Muscle layer of duodenum (tissue), 2 donors: ENCODE measurements around the gene LGR6.

Experiments
- H3K27ac ChIP-seq: one replicate; pipeline ENCODE4 v1.7.0; 2013; ENCODE audit warnings: mild to moderate bottlenecking, low read length
- H3K27me3 ChIP-seq: one replicate; pipeline ENCODE4 v1.7.0; 2013; ENCODE audit warnings: low read depth, mild to moderate bottlenecking, control low read depth, low read length
- H3K36me3 ChIP-seq, 2 donors: one replicate each; pipeline ENCODE4 v1.7.0; 2013; ENCODE audit warnings: low read length in 2 of 2, control low read depth in 1 of 2, mild to moderate bottlenecking in 1 of 2; ENCODE audit not compliant: insufficient read depth in 2 of 2, control insufficient read depth in 1 of 2
- H3K4me1 ChIP-seq, 2 donors: one replicate each; pipeline ENCODE4 v1.7.0; 2013; ENCODE audit warnings: low read length in 2 of 2, mild to moderate bottlenecking in 2 of 2, control low read depth in 1 of 2, moderate library complexity in 1 of 2; ENCODE audit not compliant: insufficient read depth in 2 of 2, control insufficient read depth in 1 of 2
- H3K4me3 ChIP-seq, 2 donors: one replicate each; pipeline ENCODE4 v1.7.0; 2013; ENCODE audit warnings: low read length in 2 of 2, low read depth in 1 of 2, mild to moderate bottlenecking in 1 of 2
- H3K9me3 ChIP-seq, 2 donors: one replicate each; pipeline ENCODE4 v1.7.0; 2013; ENCODE audit warnings: low read length in 2 of 2, control low read depth in 1 of 2, mild to moderate bottlenecking in 1 of 2; ENCODE audit not compliant: control insufficient read depth in 1 of 2
- donor health status: healthy.

LGR6 gene

GRCh38 chr1:202268032-202268431 lies 74.4 kb downstream of the LGR6 start:
- Histone ChIP-seq H3K27ac (no peak overlapping the region), H3K4me3 (no peak overlapping the region), H3K36me3 (no peaks in the 10 kb centered on the region), H3K27me3 (no peaks in the 10 kb centered on the region), H3K9me3 (no peaks in the 10 kb centered on the region), H3K4me1 (no peaks in the 10 kb centered on the region)

- no peaks in the 10 kb centered on the region for H3K36me3 ChIP-seq
- no peaks in the 10 kb centered on the region for H3K27me3 ChIP-seq
- no peaks in the 10 kb centered on the region for H3K9me3 ChIP-seq
- no peaks in the 10 kb centered on the region for H3K4me1 ChIP-seq
- no peak overlapping the region for H3K4me3 ChIP-seq
- no peak overlapping the region for H3K27ac ChIP-seq
Measured at GRCh38 chr1:202268817-202269216, 75.2 kb downstream of the LGR6 start.

GRCh38 chr1:202270871-202271326 lies 77.3 kb downstream of the LGR6 start:
- Histone ChIP-seq H3K9me3 (no peaks in the 10 kb centered on the region), H3K36me3 (no peaks in the 10 kb centered on the region), H3K4me3 (no peak overlapping the region), H3K27me3 (no peaks in the 10 kb centered on the region), H3K27ac (no peak overlapping the region), H3K4me1 (no peaks in the 10 kb centered on the region)

DNA sequence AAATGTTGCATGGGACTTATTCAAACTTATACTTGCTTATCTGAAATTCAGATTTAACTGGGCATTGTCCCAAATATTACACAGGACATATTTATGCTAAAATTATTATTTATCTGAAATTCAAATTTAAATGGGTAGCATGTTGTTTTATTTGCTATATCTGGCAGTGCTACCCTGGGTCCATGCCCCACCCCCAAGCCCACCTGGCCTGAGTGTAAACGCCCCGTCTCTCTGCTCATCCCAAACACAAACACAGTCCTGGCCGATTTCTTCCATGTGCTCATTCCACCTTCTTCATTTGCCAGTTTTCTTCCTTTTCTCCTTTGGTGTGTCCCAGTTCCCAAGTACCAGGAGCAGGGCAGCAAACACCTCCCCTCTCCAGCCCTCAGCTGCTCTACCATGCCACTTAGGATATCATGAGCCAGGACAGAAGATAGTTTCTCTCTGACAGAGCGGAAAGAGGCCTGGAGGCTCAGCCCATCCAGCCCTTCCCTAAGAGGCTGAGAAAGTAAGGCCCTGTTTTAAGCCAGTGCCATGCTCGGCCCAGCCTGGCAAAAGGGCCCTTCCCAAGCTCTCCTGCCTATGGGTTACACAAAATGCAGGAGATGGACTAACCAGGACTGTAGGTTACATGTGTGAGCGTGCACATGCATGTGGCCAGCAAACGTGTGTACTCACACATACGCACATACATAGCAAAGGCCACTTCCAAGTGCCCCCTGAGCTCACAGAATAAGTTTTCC lies 78.7 kb downstream of the LGR6 start:
- Histone ChIP-seq H3K27me3 (no peaks in the 10 kb centered on the region), H3K9me3 (no peaks in the 10 kb centered on the region), H3K4me1 (no peaks in the 10 kb centered on the region), H3K27ac (no peak overlapping the region), H3K36me3 (no peaks in the 10 kb centered on the region), H3K4me3 (no peak overlapping the region)

DNA sequence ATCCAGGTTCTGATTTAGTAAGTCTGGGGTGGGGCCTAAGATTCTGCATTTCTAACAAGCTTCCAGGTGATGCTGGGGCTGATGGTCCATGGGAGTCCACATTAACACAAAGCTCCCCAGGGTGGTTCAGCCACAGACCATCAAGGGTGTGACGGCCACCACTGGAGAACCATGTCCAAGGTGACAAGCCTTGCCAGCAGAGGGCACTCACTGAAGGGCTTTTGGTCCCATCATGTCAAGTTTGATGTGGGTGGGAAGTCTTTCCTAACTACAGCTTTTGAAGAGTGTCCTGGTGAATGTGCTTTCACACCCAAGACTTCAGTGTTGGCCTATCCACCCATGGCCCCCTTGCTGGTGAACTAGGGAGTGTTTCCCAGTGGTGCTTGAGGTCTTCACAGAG lies 81.0 kb downstream of the LGR6 start:
- H3K27me3 ChIP-seq: no peaks in the 10 kb centered on the region
- H3K9me3 ChIP-seq: no peaks in the 10 kb centered on the region
- no peaks in the 10 kb centered on the region for H3K36me3 ChIP-seq
- H3K4me1 ChIP-seq: no peaks in the 10 kb centered on the region
- no peak overlapping the region for H3K27ac ChIP-seq
- H3K4me3 ChIP-seq: no peak overlapping the region

DNA sequence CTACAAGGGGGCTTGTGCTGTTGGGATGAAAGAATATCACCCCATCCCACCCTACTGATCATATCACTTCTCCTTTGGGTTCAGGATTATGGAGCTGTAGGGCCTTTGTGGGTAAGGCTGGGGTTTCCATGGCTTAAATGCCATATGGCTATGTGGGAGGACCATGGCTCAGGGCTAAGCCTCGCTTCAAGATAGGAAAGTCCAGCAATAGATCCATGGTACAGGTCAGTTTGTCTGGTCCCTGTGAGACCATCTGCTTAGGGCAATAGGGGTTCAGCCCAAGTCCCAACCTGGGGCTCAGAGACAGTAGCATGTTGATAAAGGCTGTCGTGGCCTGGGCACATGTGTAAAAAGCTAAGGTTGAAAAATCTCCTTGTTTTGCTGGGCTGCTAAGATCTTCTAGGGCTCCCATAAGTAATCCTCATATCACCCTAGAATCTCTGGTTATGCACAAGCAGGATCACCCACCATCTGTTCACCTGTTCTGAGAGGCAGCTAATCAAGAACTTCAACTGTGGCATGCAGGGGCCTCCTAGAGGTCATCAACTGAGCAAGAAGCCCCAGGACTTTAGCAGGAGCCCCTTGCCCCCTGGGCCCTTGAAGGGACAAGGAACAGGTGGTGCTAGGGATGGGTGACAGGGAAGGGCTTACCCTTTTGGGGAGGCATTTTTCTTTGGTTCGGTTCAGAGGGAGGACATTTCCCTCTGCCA lies 81.6 kb downstream of the LGR6 start:
- Histone ChIP-seq H3K4me1 (no peaks in the 10 kb centered on the region), H3K4me3 (no peak overlapping the region), H3K36me3 (no peaks in the 10 kb centered on the region), H3K27ac (no peak overlapping the region), H3K27me3 (no peaks in the 10 kb centered on the region), H3K9me3 (no peaks in the 10 kb centered on the region)

GRCh38 chr1:202276081-202276715 lies 82.6 kb downstream of the LGR6 start:
- Histone ChIP-seq H3K4me3 (no peak overlapping the region), H3K36me3 (no peaks in the 10 kb centered on the region), H3K9me3 (no peaks in the 10 kb centered on the region), H3K27me3 (no peaks in the 10 kb centered on the region), H3K27ac (no peak overlapping the region), H3K4me1 (no peaks in the 10 kb centered on the region)

DNA sequence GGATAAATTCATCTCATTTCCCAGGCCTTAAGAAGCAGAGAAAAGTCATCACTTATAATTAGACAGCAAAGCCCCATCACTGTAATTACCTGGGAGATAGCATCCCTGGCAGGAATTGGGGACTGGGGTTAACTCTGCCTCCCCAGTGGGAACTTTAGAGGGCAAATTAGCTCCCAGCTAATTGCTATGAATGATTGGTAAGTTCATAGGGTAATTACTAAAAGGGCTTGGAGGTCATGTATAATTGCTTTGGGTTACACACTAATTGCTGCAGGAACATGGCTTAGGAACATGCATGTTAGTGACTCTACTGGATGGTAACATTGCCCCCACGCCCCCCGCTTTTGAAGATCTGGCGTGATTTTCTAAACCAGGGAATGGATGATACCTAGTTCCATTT lies 83.3 kb downstream of the LGR6 start:
- Histone ChIP-seq H3K36me3 (no peaks in the 10 kb centered on the region), H3K4me1 (no peaks in the 10 kb centered on the region), H3K4me3 (no peak overlapping the region), H3K27ac (no peak overlapping the region), H3K27me3 (no peaks in the 10 kb centered on the region), H3K9me3 (no peaks in the 10 kb centered on the region)

GRCh38 chr1:202278751-202279150 lies 85.2 kb downstream of the LGR6 start:
- Histone ChIP-seq H3K9me3 (no peaks in the 10 kb centered on the region), H3K36me3 (no peaks in the 10 kb centered on the region), H3K27ac (no peak overlapping the region), H3K4me1 (no peaks in the 10 kb centered on the region), H3K27me3 (no peaks in the 10 kb centered on the region), H3K4me3 (no peak overlapping the region)

GRCh38 chr1:202279806-202280205 lies 86.2 kb downstream of the LGR6 start:
- Histone ChIP-seq H3K27me3 (no peaks in the 10 kb centered on the region), H3K4me1 (no peaks in the 10 kb centered on the region), H3K36me3 (no peaks in the 10 kb centered on the region), H3K9me3 (no peaks in the 10 kb centered on the region), H3K4me3 (no peak overlapping the region), H3K27ac (no peak overlapping the region)

- no peaks in the 10 kb centered on the region for H3K36me3 ChIP-seq
- H3K9me3 ChIP-seq: no peaks in the 10 kb centered on the region
- no peaks in the 10 kb centered on the region for H3K27me3 ChIP-seq
- H3K4me1 ChIP-seq: no peaks in the 10 kb centered on the region
- no peak overlapping the region for H3K4me3 ChIP-seq
- H3K27ac ChIP-seq: no peak overlapping the region
Measured at GRCh38 chr1:202280595-202280994, 87.0 kb downstream of the LGR6 start.
